GM12878 (cell line): Measurements from ENCODE around the gene IFNL2.

Source experiments
- BACH1 ChIP-seq: fragments of 450-650 bp; IDR thresholded peaks from 2 replicates; pipeline ENCODE4 v1.6.1; 2017; ENCODE audit warnings: mild to moderate bottlenecking, borderline replicate concordance
- CBFB ChIP-seq: IDR thresholded peaks from 2 replicates; pipeline ENCODE4 v1.6.1; 2016; ENCODE audit warnings: antibody characterized with exemption, low read depth
- ETV6 ChIP-seq, 2 experiments: fragments of 450-650 bp in 1 of 2; IDR thresholded peaks in 1 of 2; conservative IDR thresholded peaks in 1 of 2; 2 replicates each; pipeline ENCODE4 v1.6.1; 2014; ENCODE audit warnings: antibody characterized with exemption in 1 of 2, borderline replicate concordance in 1 of 2, low read depth in 1 of 2, mild to moderate bottlenecking in 1 of 2, moderate library complexity in 1 of 2
- FOXK2 ChIP-seq: fragments of 450-650 bp; IDR thresholded peaks from 2 replicates; pipeline ENCODE4 v1.6.1; 2017; ENCODE audit warnings: mild to moderate bottlenecking, moderate library complexity
- JUNB ChIP-seq: IDR thresholded peaks from 2 replicates; pipeline ENCODE4 v1.6.1; 2016; ENCODE audit warnings: antibody characterized with exemption, mild to moderate bottlenecking
- MEF2B ChIP-seq: fragments of 450-650 bp; IDR thresholded peaks from 2 replicates; pipeline ENCODE4 v1.6.1; 2018; ENCODE audit warnings: mild to moderate bottlenecking, moderate library complexity; ENCODE audit not compliant: partially characterized antibody, poor library complexity, severe bottlenecking
- NR2C2 ChIP-seq: IDR thresholded peaks from 2 replicates; pipeline ENCODE4 v1.6.1; 2011; ENCODE audit warnings: borderline replicate concordance, low read depth; ENCODE audit not compliant: control insufficient read depth, insufficient read length
- POLR2A ChIP-seq: IDR thresholded peaks from 2 replicates; pipeline ENCODE4 v1.6.1; 2011; ENCODE audit warnings: low read depth, mild to moderate bottlenecking, low read length
- RAD51 ChIP-seq: fragments of 450-650 bp; IDR thresholded peaks from 2 replicates; pipeline ENCODE4 v1.6.1; 2016; ENCODE audit warnings: moderate library complexity, mild to moderate bottlenecking, inconsistent platforms
- SIN3A ChIP-seq: IDR thresholded peaks from 2 replicates; pipeline ENCODE4 v1.6.1; 2012; ENCODE audit warnings: low read depth, low read length, improper control_type of control experiment
- USF2 ChIP-seq: IDR thresholded peaks from 2 replicates; pipeline ENCODE4 v1.6.1; 2011; ENCODE audit warnings: low read depth, low read length, improper control_type of control experiment, borderline replicate concordance
- ZZZ3 ChIP-seq: IDR thresholded peaks from 2 replicates; pipeline ENCODE4 v1.6.1; 2011; ENCODE audit warnings: low read depth; ENCODE audit not compliant: control insufficient read depth, insufficient read length
- TF ChIP-seq, protein P1 (sequence below): IDR thresholded peaks from 2 replicates; pipeline ENCODE4 v1.6.1; 2012; ENCODE audit warnings: mild to moderate bottlenecking, low read depth, low read length
- TF ChIP-seq, protein P2 (sequence below): IDR thresholded peaks from 2 replicates; pipeline ENCODE4 v1.6.1; 2011; ENCODE audit warnings: low read depth, mild to moderate bottlenecking, low read length, moderate library complexity, borderline replicate concordance; ENCODE audit errors: extremely low read depth

- no peak for TF ChIP-seq ETV6 (conservative IDR thresholded peaks at IDR 0.05 in 1 of 2, IDR thresholded peaks at IDR 0.05 in 1 of 2; ENCODE audit: borderline replicate concordance in 1 of 2, low read depth in 1 of 2)
- TF ChIP-seq POLR2A, result no peak
- no peak for TF ChIP-seq ZZZ3
- TF ChIP-seq SIN3A, result no peak
- TF ChIP-seq USF2, result no peak
- TF ChIP-seq JUNB, result no peak
- TF ChIP-seq BACH1, result no peak
- no peak for TF ChIP-seq NR2C2
- TF ChIP-seq, protein P1, sequence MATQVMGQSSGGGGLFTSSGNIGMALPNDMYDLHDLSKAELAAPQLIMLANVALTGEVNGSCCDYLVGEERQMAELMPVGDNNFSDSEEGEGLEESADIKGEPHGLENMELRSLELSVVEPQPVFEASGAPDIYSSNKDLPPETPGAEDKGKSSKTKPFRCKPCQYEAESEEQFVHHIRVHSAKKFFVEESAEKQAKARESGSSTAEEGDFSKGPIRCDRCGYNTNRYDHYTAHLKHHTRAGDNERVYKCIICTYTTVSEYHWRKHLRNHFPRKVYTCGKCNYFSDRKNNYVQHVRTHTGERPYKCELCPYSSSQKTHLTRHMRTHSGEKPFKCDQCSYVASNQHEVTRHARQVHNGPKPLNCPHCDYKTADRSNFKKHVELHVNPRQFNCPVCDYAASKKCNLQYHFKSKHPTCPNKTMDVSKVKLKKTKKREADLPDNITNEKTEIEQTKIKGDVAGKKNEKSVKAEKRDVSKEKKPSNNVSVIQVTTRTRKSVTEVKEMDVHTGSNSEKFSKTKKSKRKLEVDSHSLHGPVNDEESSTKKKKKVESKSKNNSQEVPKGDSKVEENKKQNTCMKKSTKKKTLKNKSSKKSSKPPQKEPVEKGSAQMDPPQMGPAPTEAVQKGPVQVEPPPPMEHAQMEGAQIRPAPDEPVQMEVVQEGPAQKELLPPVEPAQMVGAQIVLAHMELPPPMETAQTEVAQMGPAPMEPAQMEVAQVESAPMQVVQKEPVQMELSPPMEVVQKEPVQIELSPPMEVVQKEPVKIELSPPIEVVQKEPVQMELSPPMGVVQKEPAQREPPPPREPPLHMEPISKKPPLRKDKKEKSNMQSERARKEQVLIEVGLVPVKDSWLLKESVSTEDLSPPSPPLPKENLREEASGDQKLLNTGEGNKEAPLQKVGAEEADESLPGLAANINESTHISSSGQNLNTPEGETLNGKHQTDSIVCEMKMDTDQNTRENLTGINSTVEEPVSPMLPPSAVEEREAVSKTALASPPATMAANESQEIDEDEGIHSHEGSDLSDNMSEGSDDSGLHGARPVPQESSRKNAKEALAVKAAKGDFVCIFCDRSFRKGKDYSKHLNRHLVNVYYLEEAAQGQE, result no peak
- no peak for TF ChIP-seq FOXK2
- TF ChIP-seq, protein P2, sequence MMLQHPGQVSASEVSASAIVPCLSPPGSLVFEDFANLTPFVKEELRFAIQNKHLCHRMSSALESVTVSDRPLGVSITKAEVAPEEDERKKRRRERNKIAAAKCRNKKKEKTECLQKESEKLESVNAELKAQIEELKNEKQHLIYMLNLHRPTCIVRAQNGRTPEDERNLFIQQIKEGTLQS, result no peak
- TF ChIP-seq CBFB, result no peak
- TF ChIP-seq RAD51, result no peak
- no peak for TF ChIP-seq MEF2B
Observed at GRCh38 chr19:39253374-39254149, 14.6 kb upstream of the IFNL2 start.
